Glutamatergic neuron (in vitro differentiated cells): ENCODE data around the gene TMEM87B. TPM values are rescaled to one million over a fixed set of nuclear protein-coding genes. Genes with fewer than 3 reads are reported as not detected.
A peak's percentile ranks its signal among the peaks of the same experiment; 100 is the strongest.

Experiments used
- DNase-seq: peaks from one replicate; pipeline ENCODE4 v3.0.0; 2022
- H3K27ac Mint-ChIP-seq: one replicate; pipeline ENCODE4 v1.8.0; 2020; ENCODE audit warnings: mild to moderate bottlenecking, mixed read lengths, inconsistent platforms; ENCODE audit not compliant: unreplicated experiment
- H3K27me3 Mint-ChIP-seq: one replicate; pipeline ENCODE4 v1.8.0; 2020; ENCODE audit warnings: mild to moderate bottlenecking, moderate library complexity, mixed read lengths, inconsistent platforms; ENCODE audit not compliant: unreplicated experiment
- H3K36me3 Mint-ChIP-seq: one replicate; pipeline ENCODE4 v1.8.0; 2020; ENCODE audit warnings: mild to moderate bottlenecking, mixed read lengths, inconsistent platforms; ENCODE audit not compliant: unreplicated experiment
- H3K4me1 Mint-ChIP-seq: one replicate; pipeline ENCODE4 v1.8.0; 2020; ENCODE audit warnings: mild to moderate bottlenecking, low read depth, mixed read lengths, inconsistent platforms; ENCODE audit not compliant: unreplicated experiment
- H3K4me3 Mint-ChIP-seq: one replicate; pipeline ENCODE4 v1.8.0; 2020; ENCODE audit warnings: mild to moderate bottlenecking, mixed read lengths, inconsistent platforms; ENCODE audit not compliant: unreplicated experiment
- H3K9me3 Mint-ChIP-seq: one replicate; pipeline ENCODE4 v1.8.0; 2020; ENCODE audit warnings: mild to moderate bottlenecking, moderate library complexity, mixed read lengths, inconsistent platforms; ENCODE audit not compliant: unreplicated experiment
- CTCF ChIP-seq: fragments of 200-600 bp; sonication (generic); IDR thresholded peaks from one replicate; pipeline ENCODE4 v1.5.0; 2021; ENCODE audit not compliant: partially characterized antibody, unreplicated experiment
- total RNA-seq: library from RNA; stranded (reverse); fragmentation: NEBNext Ultra II Directional; extraction: Animal tissue kit (Norgen Biotek cat#: 25700); gene quantifications from one replicate; pipeline ENCODE4 v1.2.1, GENCODE V29; 2021; ENCODE audit not compliant: unreplicated experiment

The TMEM87B gene
- total RNA-seq, 1 donor from 2014 or later, result 8.6 TPM

DNA sequence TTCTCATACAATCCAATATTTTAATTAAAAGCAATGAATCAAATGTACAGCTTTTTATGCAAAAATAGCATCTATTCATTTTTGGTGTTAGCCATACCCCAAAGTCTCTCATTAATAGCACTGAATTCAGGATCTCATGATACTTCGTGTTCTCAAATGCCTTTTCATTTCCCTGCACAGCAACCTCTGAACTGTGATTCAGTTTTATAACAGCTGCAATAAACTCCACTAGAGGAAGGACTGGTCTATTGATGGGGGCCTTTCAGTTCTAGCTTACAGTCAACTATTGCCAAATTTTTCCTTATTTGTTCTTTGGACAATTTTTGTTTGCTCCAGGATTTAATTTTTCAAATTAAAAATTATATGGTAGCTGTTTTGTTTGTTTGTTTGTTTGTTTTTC lies 4.8 kb upstream of the TMEM87B start:
- no peak for DNase-seq
- H3K4me1 Mint-ChIP-seq, result no peaks in the 10 kb centered on the region
- H3K27ac Mint-ChIP-seq, result no peak overlapping the region
- no peaks in the 10 kb centered on the region for H3K9me3 Mint-ChIP-seq
- H3K27me3 Mint-ChIP-seq, result peaks cover 4% of the 10 kb centered on the region
- no peak overlapping the region for H3K4me3 Mint-ChIP-seq
- TF ChIP-seq CTCF, result no peak
- peaks cover 11% of the 10 kb centered on the region for H3K36me3 Mint-ChIP-seq

- peak; percentile 97 for DNase-seq
- TF ChIP-seq CTCF, result no peak
- H3K27me3 Mint-ChIP-seq, result peaks cover 4% of the 10 kb centered on the region
- H3K4me3 Mint-ChIP-seq, result peak overlapping the region; percentile 94
- peaks cover 3% of the 10 kb centered on the region for H3K9me3 Mint-ChIP-seq
- H3K4me1 Mint-ChIP-seq, result peaks cover 2% of the 10 kb centered on the region
- no peaks in the 10 kb centered on the region for H3K36me3 Mint-ChIP-seq
- peak overlapping the region; percentile 77 for H3K27ac Mint-ChIP-seq
These were observed 887 bp upstream of the TMEM87B start for GRCh38 chr2:112053917-112054846.

- Mint-ChIP-seq H3K4me3 (peak overlapping the region; percentile 97), H3K9me3 (peaks cover 3% of the 10 kb centered on the region), H3K27ac (peak overlapping the region; percentile 46), H3K36me3 (no peaks in the 10 kb centered on the region), H3K4me1 (peaks cover 2% of the 10 kb centered on the region), H3K27me3 (peaks cover 4% of the 10 kb centered on the region)
- DNase-seq, result no peak
- TF ChIP-seq CTCF, result no peak
These were observed 909 bp downstream of the TMEM87B start for GRCh38 chr2:112055730-112056625.

DNA sequence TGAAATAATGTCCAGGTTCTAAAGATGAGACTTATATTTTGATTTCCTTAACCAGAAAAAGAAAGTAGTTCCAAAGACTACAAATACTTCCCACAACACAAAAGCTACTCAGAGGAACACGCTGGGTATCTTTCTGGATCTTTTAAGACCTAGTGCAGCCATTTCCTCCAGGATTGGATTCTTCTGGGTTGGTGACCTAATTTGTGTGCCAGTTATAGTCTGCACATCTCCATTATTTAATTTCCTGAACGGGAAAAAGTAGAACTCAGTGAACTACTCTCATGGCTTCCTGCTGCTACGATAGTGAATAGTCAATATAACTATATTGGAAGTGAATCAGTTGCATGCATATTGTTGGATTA lies 1.5 kb downstream of the TMEM87B start:
- no peak overlapping the region for H3K27ac Mint-ChIP-seq
- peak overlapping the region; percentile 97 for H3K4me3 Mint-ChIP-seq
- H3K36me3 Mint-ChIP-seq, result no peaks in the 10 kb centered on the region

More for the DNA sequence above, 1.5 kb downstream of the TMEM87B start:
- H3K9me3 Mint-ChIP-seq, result peaks cover 3% of the 10 kb centered on the region
- DNase-seq, result no peak
- peaks cover 2% of the 10 kb centered on the region for H3K4me1 Mint-ChIP-seq
- H3K27me3 Mint-ChIP-seq, result peaks cover 4% of the 10 kb centered on the region
- no peak for TF ChIP-seq CTCF
